Hematopoietic multipotent progenitor cell treated with erythropoietin and hydrocortisone succinate and interleukin-3 and kit ligand, for 8 days (in vitro differentiated cells): Measurements from ENCODE around the gene ITIH5.
"Not testable (repeated sequence)": the region's sequence is repeated elsewhere in the genome, so short reads cannot be mapped to it uniquely, and the experiment has no call there.

ENCODE experiments used
- DNase-seq: peaks from one replicate; pipeline ENCODE4 v3.0.0-alpha.2; 2015

The ITIH5 gene

DNA sequence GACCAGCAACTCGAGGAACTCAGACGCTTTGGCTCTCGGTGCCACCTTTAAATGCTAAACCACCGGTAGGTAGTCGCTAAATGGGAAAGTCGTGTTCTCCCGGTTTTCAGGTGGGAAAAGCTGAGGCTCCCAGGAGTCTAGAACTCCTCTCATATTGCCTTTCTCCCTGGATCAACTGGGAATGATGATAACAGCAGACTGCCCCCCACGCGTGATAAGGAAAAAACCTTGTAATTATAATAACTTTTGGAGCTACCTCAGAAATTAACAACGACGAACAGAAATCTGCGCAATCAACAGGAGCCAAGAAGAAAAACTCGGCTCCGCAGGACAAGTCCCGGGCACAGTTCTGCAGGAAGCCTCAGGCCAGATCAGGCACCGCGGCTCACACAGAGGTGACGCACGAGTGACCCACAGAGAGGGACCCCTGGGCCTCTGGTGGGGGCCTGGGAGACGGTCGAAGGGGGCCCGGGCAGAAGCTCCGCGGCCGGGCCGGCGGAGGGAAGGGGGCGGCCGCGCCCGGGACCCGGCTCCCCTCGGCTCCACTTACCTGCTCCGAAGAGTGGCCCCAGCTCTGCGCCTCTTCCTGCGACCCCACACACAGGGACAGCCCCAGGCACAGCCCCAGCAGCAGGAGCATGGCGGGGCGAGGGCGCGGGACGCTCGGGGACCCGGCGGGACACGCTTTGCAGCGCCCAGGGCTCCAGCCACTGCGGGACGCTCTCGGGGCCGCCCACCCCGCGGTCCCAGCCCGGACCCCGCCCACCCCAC is at the start of gene ITIH5:
Gene ITIH5 (minus strand): TSS at position 714 of the 771 bp plus-strand sequence. CDS start 74 bp downstream, at position 640.
- no peak for DNase-seq

DNA sequence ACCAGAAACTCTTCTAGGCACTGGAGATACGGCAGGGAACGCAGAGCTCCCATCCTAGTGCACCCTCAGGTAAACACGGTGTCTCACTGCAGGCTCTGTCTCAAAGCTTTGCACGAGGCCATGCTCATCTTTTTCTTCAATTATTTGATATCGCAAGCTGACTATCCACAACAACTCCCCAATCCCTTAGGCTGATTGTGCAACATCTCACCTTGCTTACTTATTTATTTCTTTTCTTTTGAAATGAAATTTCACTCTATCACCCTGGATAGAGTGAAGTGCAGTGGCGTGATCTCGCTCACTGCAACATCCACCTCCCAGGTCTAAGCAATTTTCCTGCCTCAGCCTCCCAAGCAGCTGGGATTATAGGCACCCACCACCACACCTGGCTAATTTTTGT is 48.7 kb upstream of the ITIH5 start:
- DNase-seq = no peak

DNA sequence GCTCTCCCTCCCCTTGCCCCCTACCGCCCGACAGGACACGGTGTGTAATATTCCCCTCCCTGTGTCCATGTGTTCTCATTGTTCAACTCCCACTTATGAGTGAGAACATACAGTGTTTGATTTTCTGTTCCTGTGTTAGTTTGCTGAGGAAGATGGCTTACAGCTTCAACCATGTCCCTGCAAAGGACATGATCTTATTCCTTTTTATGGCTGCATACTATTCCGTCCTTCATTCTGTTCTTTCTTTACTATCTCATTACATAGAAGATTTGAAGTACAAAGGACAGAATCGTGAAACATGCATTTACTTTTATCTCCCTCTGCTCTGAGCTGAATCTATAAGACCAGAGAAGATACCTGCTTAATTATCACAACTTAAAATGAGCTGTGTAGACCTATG is 44.3 kb upstream of the ITIH5 start:
- not testable (repeated sequence) for DNase-seq

DNA sequence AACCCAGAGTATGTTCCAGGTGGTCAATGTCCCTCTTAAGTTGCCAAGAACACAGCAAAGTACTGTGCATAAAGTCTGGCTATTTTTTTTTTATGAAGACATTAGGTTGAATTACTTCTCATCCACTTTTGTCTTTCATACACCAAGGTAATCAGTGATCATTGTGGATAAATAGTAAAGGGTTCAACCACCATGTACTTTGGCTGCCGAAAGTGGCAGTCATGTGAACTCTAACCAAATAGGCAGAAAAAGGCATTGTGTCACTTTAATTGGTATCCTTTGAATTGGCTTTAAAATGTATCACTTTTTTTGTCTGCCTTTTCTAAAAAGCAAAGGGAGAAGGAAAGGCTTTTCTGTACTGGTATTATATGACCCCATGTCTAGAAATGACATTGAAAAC is 43.7 kb upstream of the ITIH5 start:
- DNase-seq = no peak

DNA sequence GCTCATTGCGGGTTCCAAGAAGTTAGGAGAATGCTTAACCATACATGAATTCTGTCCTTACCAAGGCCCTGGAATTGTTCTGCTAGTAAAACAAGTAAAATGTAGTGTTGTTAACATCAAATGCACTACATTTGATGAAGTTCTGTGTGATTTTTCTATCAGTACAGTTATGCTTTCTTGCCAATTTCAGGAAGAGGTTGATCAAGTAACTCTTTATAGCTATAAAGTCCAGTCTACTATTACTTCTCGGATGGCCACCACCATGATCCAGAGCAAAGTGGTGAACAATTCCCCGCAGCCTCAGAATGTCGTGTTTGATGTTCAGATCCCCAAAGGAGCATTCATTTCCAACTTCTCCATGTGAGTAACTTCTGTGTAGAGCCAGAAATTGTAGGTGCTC is 42.1 kb upstream of the ITIH5 start:
- no peak for DNase-seq

DNA sequence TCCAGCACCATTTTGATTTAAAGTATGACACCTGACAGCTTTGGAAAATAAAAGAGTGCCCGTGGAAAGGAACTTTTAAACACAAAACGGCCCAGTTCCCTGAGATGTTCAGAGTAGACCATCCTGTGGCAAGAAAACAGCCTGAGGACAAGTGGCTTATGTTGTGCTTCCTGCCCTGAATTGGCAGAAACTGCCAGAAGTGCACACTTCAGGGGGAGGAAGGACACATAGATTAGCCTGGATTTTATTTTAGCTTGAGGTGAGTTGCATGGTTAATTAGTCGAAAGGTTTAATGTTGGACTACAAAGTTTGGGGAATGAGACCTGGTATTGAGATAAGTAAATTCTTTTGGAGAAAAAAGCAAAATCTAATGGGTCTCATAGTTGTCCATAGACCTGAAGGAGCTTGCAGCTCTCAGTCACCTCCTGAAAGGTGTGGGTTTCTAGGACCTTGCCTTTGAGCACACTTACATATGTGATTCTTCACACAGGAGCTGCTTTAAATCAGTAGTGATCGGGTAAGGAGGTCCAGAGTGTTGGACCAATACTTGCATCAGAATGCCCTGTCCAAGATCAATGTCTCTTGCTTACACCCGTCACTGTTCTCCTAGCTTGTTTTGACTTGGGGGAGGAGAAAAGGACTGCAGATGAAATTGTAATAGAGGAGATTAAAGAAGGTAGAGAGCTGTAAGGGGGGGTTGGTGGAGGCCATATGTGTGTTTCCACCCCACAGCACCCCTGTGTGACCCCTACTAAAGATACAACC is 41.3 kb upstream of the ITIH5 start:
- no peak for DNase-seq

DNA sequence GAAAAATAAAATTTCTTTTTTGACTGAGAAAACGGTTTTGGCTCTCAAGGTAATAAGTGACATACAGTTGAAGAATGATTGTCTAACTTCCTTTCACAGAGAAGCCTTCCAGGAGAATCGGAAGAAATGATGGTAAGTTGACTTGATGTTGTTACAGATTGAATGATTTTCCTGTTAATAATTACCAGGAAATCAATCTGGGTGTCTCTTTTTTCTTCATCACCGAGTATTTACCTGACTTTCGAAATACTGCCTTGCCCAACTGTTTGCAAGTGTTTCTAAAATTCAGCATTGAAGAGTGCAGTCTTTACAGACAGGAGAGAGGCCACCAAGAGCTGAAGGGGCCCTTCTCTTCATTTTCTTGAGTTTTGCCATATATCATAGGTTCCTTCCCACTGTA is 40.3 kb upstream of the ITIH5 start:
- DNase-seq = no peak

- no peak for DNase-seq
These were observed 39.8 kb upstream of the ITIH5 start for GRCh38 chr10:7706534-7707073.

DNA sequence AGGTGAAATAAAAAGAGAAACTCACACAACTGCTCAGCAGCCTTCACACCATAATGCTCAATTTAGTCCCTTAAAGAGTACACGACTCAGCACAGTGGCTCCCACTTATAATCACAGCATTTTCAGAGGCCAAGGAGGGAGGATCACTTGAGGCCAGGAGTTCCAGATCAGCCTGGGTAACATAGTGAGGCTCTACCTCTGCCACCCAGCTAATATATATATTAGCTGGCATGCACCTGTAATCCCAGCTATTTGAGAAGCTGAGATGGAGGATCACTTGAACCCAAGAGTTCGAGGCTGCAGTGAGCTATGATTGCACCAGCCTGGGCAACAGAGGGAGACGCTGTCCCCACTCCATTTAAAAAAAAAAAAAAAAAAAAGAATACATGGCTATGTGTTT is 38.6 kb upstream of the ITIH5 start:
- no peak for DNase-seq

GRCh38 chr10:7704071-7705016 is 37.6 kb upstream of the ITIH5 start:
- no peak for DNase-seq

- no peak for DNase-seq
These were observed 36.4 kb upstream of the ITIH5 start, which contains the start of gene ITIH2 for GRCh38 chr10:7703140-7703539. Gene ITIH2, plus strand, starts transcription at chr10:7703316. Its CDS starts 119 bp downstream, at chr10:7703435.

- DNase-seq = no peak
These were observed 35.6 kb upstream of the ITIH5 start for GRCh38 chr10:7702288-7702812.

DNA sequence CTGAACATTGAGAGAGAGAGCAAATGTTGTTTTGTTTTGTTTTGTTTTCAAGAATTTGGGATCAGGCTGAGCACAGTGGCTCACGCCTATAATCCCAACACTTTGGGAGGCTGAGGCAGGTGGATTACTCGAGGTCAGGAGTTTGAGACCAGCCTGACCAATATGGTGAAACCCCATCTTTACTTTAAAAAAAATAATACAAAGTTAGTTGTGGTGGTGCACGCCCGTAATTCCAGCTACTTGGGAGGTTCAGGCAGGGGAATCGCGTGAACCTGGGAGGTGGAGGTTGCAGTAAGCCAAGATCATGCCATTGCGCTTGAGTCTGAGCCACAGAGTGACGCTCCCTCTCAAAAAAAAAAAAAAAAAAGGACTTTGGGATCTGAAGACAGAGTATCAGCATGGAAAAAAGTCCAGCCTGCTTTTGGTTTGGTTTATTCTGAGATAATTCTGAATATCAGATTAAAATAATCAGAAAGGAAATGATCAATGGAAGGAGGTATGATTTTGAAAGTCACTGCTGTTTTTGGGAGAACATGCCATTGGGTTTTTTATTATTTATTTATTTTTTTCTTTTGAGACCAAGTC is 34.5 kb upstream of the ITIH5 start:
- DNase-seq = no peak

GRCh38 chr10:7700577-7701125 is 33.9 kb upstream of the ITIH5 start:
- no peak for DNase-seq

DNA sequence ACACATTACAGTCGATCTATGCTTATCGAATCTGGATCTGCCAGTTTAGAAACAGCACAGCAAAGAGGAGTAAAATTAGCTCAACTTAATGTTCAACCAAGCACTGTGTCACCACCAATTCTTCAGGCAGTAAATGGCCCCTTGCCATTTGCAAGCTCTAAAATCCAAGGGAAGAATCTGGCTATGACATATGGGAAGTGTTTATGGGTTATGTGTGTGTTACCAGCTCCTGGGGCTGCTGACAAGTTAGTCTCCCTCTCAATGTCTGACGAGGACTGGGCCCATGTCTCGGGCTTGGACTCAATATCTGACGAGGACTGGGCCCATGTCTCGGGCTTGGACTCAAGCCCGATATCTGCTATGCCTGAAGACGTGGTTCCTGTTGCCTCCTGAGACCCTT is 30.7 kb upstream of the ITIH5 start:
- no peak for DNase-seq

GRCh38 chr10:7696545-7696944 is 29.8 kb upstream of the ITIH5 start:
- no peak for DNase-seq

DNA sequence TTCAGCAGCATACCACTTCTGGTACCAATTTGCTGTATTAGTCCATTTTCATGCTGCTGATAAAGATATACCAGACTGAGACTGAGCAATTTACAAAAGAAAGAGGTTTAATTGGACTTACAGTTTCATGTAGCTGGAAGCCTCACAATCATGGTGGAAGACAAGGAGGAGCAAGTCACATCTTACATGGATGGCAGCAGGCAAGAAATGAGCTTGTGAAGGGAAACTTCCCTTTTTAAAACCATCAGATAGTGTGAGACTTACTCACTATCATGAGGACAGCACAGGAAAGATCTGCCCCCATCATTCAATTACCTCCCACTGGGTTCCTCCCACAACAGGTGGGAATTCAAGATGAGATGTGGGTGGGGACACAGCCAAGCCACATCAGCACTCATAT is 26.4 kb upstream of the ITIH5 start:
- DNase-seq = not testable (repeated sequence)

GRCh38 chr10:7692368-7692767 is 25.6 kb upstream of the ITIH5 start:
- DNase-seq = not testable (repeated sequence)

DNA sequence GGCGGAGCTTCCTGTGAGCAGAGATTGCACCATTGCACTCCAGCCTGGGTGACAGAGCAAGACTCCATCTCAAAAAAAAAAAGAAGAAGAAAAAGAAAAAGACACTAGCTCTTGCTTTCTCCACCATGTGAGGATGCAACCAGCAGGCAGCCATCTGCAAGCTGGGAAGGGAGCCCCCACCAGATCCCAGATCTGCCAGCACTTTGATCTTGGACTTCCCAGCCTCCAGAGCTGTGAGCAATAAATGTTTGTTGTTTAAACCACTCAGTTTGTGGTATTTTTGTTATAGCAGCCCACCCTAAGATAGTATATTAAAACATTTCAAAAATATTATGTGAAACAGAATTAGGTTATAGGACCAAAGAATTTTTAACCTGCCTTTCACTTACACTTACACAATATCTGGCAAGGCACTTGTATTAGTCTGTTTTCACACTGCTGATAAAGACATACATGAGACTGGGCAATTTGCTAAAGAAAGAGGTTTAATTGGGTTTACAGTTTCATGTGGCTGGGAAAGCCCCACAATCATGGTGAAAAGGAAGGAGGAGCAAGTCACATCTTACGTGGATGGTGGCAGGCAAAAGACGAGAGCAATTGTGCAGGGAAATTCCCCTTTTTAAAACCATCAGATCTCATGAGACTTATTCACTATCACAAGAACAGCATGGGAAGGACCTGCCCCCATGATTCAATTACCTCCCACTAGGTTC is 24.3 kb upstream of the ITIH5 start:
- DNase-seq = not testable (repeated sequence)

DNA sequence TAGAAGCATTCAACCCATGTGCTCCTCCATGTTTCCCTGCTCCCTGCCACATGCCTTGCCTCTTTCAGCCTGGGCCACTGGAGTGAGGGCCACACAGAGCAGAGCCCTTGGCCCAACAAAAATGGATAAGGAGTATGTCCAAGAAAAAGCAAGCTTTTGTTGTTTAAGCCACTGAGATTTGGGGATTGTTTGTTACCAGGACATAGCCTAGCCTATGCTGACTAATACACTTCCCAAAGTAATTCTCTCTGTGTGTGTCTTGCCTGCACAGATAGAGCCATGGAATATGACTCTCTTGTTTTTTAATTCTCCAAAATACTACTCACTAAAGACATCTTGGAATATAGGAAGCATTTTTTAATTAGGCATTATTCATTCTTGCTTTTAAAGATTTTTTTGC is 22.8 kb upstream of the ITIH5 start:
- no peak for DNase-seq
